Skeletal muscle tissue (tissue), 4 donors: ENCODE results near the gene CACNA2D3. TPM values are rescaled to one million over a fixed set of nuclear protein-coding genes. Genes with fewer than 3 reads are reported as not detected.

Experiments used
- H3K27ac ChIP-seq: one replicate; pipeline ENCODE4 v1.7.0; 2013; ENCODE audit warnings: mild to moderate bottlenecking, low read depth, low read length, inconsistent platforms
- H3K27me3 ChIP-seq, 3 donors: one replicate each; pipeline ENCODE4 v1.7.0; 2013; ENCODE audit warnings: low read length in 3 of 3; ENCODE audit not compliant: control insufficient read depth in 3 of 3, insufficient read depth in 3 of 3
- H3K36me3 ChIP-seq, 3 donors: one replicate each; pipeline ENCODE4 v1.7.0; 2013; ENCODE audit warnings: low read length in 3 of 3; ENCODE audit not compliant: control insufficient read depth in 3 of 3, insufficient read depth in 3 of 3
- H3K4me1 ChIP-seq, 3 donors: one replicate each; pipeline ENCODE4 v1.7.0; 2013; ENCODE audit warnings: low read length in 3 of 3, mild to moderate bottlenecking in 3 of 3; ENCODE audit not compliant: control insufficient read depth in 3 of 3, insufficient read depth in 3 of 3
- H3K4me3 ChIP-seq, 3 donors: one replicate each; pipeline ENCODE4 v1.7.0; 2013; ENCODE audit warnings: low read length in 3 of 3
- H3K9ac ChIP-seq, 3 donors: one replicate each; pipeline ENCODE4 v1.7.0; 2013; ENCODE audit warnings: low read length in 3 of 3, mild to moderate bottlenecking in 3 of 3, moderate library complexity in 2 of 3, low read depth in 1 of 3
- H3K9me3 ChIP-seq, 3 donors: one replicate each; pipeline ENCODE4 v1.7.0; 2013; ENCODE audit warnings: low read length in 3 of 3; ENCODE audit not compliant: control insufficient read depth in 3 of 3
- total RNA-seq: library from RNA; depleted of rRNA; stranded (reverse); fragments of >200 nt; gene quantifications from one replicate; pipeline ENCODE4 v1.2.3, GENCODE V29; 2014
- donor health status: Osteomylitis.

Gene CACNA2D3
- total RNA-seq, 1 donor from 2014 or later, result 3.1 TPM

- Histone ChIP-seq H3K27ac (no peak overlapping the region), H3K4me1 (no peaks in the 10 kb centered on the region), H3K36me3 (no peaks in the 10 kb centered on the region), H3K27me3 (no peaks in the 10 kb centered on the region), H3K9ac (no peak overlapping the region), H3K4me3 (no peak overlapping the region), H3K9me3 (no peaks in the 10 kb centered on the region)
These were observed 598.3 kb downstream of the CACNA2D3 start for GRCh38 chr3:54720604-54721003.

- H3K27me3 ChIP-seq, result no peaks in the 10 kb centered on the region
- no peak overlapping the region for H3K4me3 ChIP-seq
- H3K4me1 ChIP-seq, result no peaks in the 10 kb centered on the region
- H3K36me3 ChIP-seq, result no peaks in the 10 kb centered on the region
- H3K9me3 ChIP-seq, result peaks cover 0 to 4% (median 0%) of the 10 kb centered on the region in 3 donors
- no peak overlapping the region for H3K27ac ChIP-seq
- H3K9ac ChIP-seq, result no peak overlapping the region
These were observed 609.5 kb downstream of the CACNA2D3 start for GRCh38 chr3:54731732-54732445.

- no peak overlapping the region for H3K4me3 ChIP-seq
- H3K36me3 ChIP-seq, result no peaks in the 10 kb centered on the region
- no peak overlapping the region for H3K9ac ChIP-seq
- no peaks in the 10 kb centered on the region for H3K27me3 ChIP-seq
- peaks cover 0 to 3% (median 0%) of the 10 kb centered on the region in 3 donors for H3K9me3 ChIP-seq
- H3K4me1 ChIP-seq, result no peaks in the 10 kb centered on the region
- H3K27ac ChIP-seq, result no peak overlapping the region
These were observed 611.0 kb downstream of the CACNA2D3 start for GRCh38 chr3:54733106-54734006.

GRCh38 chr3:54736459-54736858, 614.1 kb downstream of the CACNA2D3 start:
- Histone ChIP-seq H3K27ac (no peak overlapping the region), H3K4me1 (no peaks in the 10 kb centered on the region), H3K4me3 (no peak overlapping the region), H3K27me3 (no peaks in the 10 kb centered on the region), H3K9ac (no peak overlapping the region), H3K36me3 (no peaks in the 10 kb centered on the region), H3K9me3 (no peaks in the 10 kb centered on the region)

- no peak overlapping the region for H3K4me3 ChIP-seq
- no peaks in the 10 kb centered on the region for H3K9me3 ChIP-seq
- no peaks in the 10 kb centered on the region for H3K36me3 ChIP-seq
- no peaks in the 10 kb centered on the region for H3K4me1 ChIP-seq
- H3K9ac ChIP-seq, result no peak overlapping the region
- no peak overlapping the region for H3K27ac ChIP-seq
- H3K27me3 ChIP-seq, result no peaks in the 10 kb centered on the region
These were observed 621.4 kb downstream of the CACNA2D3 start for GRCh38 chr3:54743755-54744154.

- H3K36me3 ChIP-seq, result no peaks in the 10 kb centered on the region
- no peak overlapping the region for H3K9ac ChIP-seq
- H3K4me1 ChIP-seq, result no peaks in the 10 kb centered on the region
- no peaks in the 10 kb centered on the region for H3K9me3 ChIP-seq
- no peaks in the 10 kb centered on the region for H3K27me3 ChIP-seq
- H3K4me3 ChIP-seq, result no peak overlapping the region
- H3K27ac ChIP-seq, result no peak overlapping the region
These were observed 621.9 kb downstream of the CACNA2D3 start for GRCh38 chr3:54744291-54744690.

GRCh38 chr3:54745843-54746242, 623.5 kb downstream of the CACNA2D3 start:
- Histone ChIP-seq H3K27me3 (no peaks in the 10 kb centered on the region), H3K27ac (no peak overlapping the region), H3K36me3 (no peaks in the 10 kb centered on the region), H3K9ac (no peak overlapping the region), H3K4me1 (no peaks in the 10 kb centered on the region), H3K4me3 (no peak overlapping the region), H3K9me3 (no peaks in the 10 kb centered on the region)

GRCh38 chr3:54746722-54747121, 624.4 kb downstream of the CACNA2D3 start:
- Histone ChIP-seq H3K9me3 (no peaks in the 10 kb centered on the region), H3K4me3 (no peak overlapping the region), H3K4me1 (no peaks in the 10 kb centered on the region), H3K36me3 (no peaks in the 10 kb centered on the region), H3K27me3 (no peaks in the 10 kb centered on the region), H3K27ac (no peak overlapping the region), H3K9ac (no peak overlapping the region)

GRCh38 chr3:54755756-54756155, 633.4 kb downstream of the CACNA2D3 start:
- no peak overlapping the region for H3K9ac ChIP-seq
- no peaks in the 10 kb centered on the region for H3K4me1 ChIP-seq
- no peaks in the 10 kb centered on the region for H3K27me3 ChIP-seq

GRCh38 chr3:54756330-54756731, 634.0 kb downstream of the CACNA2D3 start:
- Histone ChIP-seq H3K27me3 (no peaks in the 10 kb centered on the region), H3K9me3 (no peaks in the 10 kb centered on the region), H3K4me3 (no peak overlapping the region), H3K4me1 (no peaks in the 10 kb centered on the region), H3K36me3 (no peaks in the 10 kb centered on the region), H3K27ac (no peak overlapping the region), H3K9ac (no peak overlapping the region)

More at GRCh38 chr3:54755756-54756155, 633.4 kb downstream of the CACNA2D3 start:
- no peak overlapping the region for H3K4me3 ChIP-seq
- no peaks in the 10 kb centered on the region for H3K36me3 ChIP-seq
- H3K9me3 ChIP-seq, result no peaks in the 10 kb centered on the region
- H3K27ac ChIP-seq, result no peak overlapping the region
